GM19099 (cell line): ENCODE data around the gene RAB15.

Source experiments
- POLR2A ChIP-seq: IDR thresholded peaks from 3 replicates; pipeline ENCODE4 v1.6.1; 2011; ENCODE audit warnings: low read depth; ENCODE audit not compliant: insufficient read length; ENCODE audit errors: extremely low read depth

Gene RAB15

DNA sequence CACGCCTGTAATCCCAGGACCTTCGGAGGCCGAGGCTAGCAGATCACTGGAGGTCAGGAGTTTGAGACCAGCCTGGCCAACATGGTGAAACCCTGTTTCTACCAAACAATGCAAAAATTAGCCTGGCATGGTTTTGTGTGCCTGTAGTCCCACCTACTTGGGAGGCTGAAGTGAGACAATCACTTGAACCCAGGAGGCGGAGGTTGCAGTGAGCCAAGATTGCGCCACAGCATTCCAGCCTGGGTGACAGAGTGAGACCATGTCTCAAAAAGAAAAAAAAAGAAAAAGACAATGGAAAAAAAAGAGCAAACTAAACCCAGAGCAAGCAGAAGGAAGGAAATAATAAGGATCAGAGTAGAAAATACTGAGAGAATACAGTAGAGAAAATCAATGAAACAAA is 52.5 kb downstream of the RAB15 start:
- no peak for TF ChIP-seq POLR2A

DNA sequence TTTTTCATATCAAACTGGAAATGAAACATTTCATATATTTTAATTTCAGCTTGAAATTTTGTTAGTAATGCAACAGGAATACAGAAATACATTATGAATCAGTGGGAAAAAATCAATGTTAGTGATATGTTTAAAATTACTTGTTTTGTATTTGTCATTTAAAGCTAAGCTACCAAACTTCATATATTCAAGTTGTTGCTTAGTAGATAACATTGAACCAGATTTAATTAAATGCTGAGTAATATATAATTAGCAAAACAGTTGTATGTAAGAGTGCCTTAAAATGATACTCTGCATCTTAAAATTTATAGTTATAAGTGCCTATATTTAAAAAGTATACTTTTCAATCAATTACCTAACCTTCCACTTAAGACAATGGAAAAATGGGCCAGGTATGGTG is 52.9 kb downstream of the RAB15 start:
- TF ChIP-seq POLR2A = no peak

DNA sequence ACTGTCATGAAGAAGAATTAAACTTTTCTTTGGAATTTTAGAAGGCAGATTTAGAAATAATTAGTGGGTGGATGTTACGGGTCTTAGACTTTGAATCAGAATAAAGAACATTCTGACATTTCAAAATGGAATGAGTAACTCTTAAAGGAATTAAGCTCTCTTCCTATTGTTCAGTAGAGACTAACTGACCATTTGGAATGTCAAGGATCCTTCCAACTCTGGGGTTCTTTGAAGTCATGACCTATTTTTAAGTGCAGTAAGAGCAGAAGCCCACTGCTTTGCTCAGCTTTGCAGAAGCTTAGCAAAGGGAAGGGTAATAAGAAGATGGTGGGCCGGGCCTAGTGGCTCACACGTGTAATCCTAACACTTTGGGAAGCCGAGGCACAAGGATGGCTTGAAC is 53.9 kb downstream of the RAB15 start:
- no peak for TF ChIP-seq POLR2A

DNA sequence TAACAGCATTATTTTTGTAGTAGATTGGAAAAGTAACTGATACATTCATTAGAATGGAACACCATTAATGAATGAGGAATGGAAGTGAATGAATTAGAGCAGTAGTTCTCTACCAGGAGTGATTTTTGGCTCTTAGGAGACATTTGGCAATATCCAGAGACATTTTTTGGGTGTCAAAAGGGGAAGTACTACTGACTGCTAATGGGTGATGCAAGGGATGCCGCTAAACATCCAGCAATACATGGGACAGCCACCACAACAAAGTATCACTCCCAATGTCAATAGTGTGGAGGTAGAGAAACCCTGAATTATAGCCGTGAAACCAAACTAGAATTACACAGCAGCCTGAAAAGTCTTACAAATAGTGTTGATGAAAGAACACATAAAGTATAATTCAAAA is 56.3 kb downstream of the RAB15 start:
- no peak for TF ChIP-seq POLR2A

DNA sequence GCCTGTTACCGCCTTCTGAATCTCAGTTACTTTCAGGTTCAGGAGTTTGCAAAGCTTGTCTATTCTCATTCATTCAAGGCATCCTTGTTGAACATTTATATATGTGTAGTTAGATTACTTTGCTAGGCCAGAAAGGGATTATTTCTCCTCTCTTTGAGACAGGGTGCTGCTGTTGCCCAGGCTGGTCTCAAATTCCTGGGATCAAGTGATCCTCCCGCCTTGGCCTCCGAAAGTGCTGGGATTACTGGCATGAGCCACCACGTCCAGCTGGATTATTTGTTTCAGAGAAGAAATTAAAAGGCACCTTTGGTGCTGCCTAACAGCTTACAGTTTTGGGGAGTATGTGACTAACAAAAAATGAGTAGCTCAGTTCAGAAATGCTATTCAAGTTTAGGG is 57.1 kb downstream of the RAB15 start:
- TF ChIP-seq POLR2A = no peak

DNA sequence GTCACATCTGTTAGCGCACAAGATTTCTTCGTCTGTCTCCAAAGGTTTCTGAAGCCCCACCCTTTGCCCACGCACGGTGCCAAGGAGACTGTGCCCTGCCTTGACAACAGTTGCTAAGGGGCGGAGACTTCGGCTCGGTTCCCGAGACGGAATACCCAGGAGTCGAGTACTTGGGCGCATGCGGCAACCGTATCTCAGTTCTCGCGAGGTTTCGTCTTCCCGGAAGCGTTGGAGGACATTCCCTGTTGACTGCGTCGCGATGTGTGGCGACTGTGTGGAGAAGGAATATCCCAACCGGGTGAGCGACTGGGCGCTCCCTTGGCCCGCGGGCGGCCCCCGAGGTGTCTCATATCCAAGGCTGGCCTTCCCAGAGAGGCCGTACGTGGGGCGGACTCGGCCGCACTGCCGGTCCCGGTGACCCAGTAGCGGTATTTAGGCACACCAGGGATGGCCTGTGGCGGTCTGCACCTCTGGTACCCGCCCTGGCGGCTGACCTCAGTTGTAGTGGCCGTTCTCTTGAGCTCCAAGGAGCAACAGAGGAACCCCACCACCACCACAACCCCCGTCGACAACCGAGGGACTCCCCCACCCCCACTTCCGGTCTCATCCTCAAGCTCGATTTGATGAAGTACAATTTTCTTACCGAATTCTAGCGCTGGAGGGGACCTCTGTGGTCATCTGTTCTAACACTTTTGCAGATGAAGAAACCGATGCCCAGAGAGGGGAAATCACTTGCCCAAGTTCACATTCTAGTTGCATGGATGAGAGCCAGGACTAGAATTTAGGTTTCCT is 57.7 kb downstream of the RAB15 start, which contains the start of gene CHURC1:
CHURC1 (plus strand) TSS at position 219 of the 792 bp plus-strand sequence; CDS start at position 260, 41 bp downstream.
- peak; percentile 96 for TF ChIP-seq POLR2A

DNA sequence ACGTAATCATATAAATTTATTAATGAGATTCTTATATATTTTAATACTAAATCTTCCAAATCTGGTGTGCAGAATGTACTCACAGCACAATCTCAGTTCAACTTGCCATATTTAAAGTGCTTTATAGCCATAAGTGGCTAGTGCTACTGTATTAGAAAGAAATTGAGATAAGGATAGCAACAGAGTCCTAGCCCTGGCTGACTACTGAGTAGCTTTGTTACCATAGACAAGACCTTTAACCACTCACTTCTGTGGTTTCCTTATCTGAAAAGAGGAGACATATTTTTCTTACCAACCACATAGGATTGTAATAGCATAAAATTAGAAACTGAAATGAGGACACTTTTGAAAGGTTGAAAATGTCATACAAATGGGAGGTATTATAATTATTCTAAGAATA is 59.9 kb downstream of the RAB15 start:
- no peak for TF ChIP-seq POLR2A

DNA sequence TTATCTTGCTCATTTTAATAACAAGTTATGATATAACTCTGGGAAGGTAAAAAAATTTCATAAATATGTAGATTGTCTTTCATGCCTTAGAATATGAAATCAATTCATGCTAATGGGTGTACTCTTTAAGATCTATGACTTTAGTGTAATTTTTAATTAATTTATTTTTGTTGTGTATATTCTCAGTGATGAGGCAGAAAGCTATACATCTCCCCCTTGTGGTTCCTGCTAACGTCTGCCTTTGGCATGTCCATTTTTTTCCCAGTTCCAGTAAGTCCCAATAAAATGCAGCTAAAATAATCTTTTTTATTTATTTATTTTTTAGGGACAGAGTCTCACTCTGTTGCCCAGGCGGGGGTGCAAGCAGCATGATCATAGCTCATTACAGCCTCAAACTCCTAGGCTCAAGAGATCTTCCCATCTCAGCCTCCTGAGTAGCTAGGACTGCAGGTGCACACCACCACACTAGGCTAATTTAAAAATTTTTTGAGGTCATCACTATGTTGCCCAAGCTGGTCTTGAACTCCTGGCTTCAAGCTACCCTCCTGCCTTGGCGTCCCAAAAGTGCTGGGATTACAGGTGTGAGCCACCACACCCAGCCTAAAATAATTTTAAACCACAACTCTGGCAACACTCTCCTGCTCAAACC is 61.2 kb downstream of the RAB15 start:
- TF ChIP-seq POLR2A = no peak

DNA sequence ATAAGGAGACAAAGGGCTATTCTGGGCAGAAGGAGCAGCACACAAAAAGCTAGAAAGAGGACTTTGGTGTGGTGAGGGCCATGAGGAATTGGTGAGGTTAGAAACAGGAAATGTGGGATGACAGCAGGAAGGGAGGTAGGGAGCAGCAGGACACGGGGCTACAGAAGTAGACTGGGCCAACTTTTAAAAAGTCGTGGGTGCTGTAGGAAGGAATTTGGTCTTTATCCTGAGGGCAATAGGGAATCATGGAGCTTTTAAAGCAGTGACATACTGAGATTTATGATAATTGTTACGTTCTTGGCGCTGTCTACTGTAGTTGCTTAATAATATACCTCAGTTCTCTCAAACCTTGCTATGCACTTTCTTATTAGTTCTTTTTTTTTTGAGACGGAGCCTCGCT is 66.1 kb downstream of the RAB15 start:
- no peak for TF ChIP-seq POLR2A

DNA sequence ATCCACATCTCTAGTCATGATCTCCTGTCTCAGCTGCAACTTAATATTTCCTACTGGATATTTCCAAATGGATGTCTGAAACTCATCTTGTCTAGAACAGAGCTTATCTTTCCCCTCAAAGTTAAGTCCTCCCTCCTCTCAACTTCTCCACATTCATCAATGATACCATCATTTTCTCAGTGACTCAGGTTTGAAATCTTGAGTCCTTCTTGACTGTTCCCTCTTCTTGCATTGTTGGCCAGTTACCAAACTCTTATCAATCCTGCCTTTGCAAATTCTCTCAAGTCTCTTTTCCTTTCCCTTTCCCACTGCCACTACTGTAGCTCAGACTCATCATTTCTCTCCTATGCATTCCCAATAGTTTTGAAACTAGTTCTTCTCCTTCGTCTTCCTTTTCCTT is 72.2 kb downstream of the RAB15 start:
- TF ChIP-seq POLR2A = no peak
